ENCODE results near the gene TYMS.
A peak's percentile ranks its signal among the peaks of the same experiment; 100 is the strongest.

Gene TYMS

DNA sequence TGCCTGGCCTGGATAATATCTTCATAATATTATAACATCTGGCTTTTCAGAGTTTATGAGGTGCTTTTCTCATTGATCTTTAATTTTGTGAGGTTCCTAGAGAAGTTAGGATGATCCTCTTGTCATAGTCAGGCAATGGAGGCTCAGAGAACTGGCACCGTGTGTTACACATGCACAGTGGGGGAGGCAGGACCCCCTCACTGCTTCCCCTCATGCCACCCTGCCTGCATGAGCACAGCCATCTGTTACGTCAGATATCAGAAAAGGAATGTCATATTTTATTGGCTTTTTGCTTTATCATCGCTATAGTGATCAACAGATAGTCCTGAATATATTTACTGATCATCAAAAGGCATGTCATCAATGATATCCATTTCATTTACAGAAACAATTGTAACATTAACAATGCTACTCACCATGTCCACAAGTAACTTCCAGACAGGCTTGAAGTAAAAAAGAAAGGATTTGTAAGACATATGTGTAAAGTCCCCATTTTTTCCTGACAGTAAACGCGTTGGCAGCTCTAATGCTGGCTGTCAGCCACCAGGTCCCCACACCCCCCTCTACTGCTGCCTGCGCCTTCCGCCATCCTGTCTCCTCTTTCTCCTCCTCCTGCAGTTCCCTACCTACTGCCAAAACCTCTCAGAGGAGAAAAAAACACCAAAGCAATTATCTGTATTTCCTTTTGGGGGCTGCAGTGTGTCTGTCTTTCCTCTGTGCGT is 36.2 kb downstream of the TYMS start:
- intact Hi-C loops (cut with DNase I), result no loop called here
- DNase-seq, result peak in 3 of 42 donors; percentile 20 to 26 (median 21)

DNA sequence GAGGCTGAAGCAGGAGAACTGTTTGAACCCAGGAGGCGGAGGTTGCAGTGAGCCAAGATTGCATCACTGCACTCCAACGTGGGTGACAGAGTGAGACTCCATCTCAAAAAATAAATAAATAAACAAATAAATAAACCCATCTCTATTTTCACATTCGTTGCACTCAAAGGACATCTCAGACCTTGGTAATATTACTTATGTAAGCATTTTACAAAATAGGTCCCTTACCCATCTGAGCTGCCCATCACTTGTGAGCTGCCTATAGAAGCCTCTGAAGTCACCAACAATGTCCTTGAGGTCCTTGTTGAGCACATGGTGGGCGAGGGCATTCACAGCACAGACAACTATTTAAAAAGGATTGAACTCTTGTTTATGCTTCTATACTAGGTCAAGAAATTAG is 39.6 kb downstream of the TYMS start:
- no peak for DNase-seq
- intact Hi-C loops (cut with DNase I), result no loop called here

DNA sequence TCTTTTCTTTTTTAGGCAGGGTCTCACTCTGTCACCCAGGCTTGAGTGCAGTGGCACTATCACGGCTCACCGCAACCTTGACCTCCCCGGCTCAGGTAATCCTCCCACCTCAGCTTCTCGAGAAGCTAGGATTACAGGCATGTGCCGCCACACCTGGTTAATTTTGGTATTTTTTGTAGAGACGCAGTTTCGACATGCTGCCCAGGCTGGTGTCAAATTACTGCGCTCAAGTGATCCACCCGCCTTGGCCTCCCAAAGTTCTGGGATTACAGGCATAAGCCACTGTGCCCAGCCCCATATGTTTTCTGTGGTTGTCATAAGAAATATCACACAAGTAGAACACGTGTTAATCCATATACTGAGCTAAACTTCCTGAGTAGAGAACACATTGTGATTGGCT is 40.3 kb downstream of the TYMS start:
- DNase-seq, result peak in 3 of 42 donors; percentile 5 to 13 (median 13)
- intact Hi-C loops (cut with DNase I), result no loop called here

DNA sequence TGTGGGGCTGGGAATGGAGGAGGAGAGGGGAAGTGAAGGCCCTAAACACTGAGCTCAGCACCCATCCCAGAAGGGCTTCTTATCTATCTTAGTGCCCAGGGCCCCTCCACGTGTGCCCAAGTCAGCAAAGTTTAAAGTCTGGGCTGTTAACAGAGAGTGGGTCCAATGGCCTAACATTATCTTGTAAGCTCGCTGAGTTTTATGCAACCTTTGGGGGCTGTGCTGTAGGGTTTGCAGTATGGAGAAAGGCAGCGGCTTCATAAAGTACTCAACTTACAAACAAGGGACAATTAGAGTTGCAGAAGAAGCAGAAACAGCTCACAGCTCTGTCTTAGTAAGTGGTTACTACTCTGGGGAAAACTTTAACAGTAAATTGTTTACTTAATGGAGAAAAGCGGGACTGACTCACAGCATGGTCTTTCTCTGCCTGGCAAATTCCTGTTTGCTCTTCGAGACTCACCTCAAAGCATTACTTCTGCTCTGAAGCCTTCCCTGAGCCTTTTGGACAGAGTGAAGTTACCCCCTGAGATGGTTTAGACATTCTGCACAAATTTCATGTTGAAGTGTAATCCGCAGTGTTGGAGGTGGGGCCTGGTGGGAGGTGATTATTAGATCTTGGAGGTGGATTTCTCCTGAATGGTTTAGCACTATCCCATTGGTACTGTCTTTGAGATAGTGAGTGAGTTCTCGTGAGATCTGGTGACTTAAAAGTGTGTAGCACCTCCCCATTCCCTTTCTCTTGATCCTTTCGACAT is 45.9 kb downstream of the TYMS start:
- intact Hi-C loops (cut with DNase I), result no loop called here
- DNase-seq, result peak in 3 of 42 donors; percentile 8 to 37 (median 24)

DNA sequence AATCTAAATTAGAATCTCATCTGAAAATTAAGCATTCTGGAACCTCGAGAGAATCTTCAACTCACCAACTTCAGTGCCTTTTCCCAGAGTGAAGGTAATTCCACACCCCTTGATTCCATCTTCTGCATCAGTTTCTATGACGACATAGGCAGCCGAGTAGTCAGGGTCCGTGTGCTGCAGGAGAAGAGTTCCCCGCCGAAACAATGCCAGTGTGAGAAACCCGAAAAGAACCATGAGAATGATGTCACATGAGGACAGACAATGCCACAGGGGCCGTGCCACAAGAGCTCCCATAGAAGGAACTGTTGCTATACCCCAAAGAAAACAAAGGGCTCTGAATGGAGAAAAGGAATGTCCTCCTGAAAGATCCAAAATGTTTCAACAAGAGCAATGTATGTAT is 49.0 kb downstream of the TYMS start:
- DNase-seq, result peak in 12 of 42 donors; percentile 16 to 71 (median 40)
- intact Hi-C loops (cut with DNase I), result no loop called here

DNA sequence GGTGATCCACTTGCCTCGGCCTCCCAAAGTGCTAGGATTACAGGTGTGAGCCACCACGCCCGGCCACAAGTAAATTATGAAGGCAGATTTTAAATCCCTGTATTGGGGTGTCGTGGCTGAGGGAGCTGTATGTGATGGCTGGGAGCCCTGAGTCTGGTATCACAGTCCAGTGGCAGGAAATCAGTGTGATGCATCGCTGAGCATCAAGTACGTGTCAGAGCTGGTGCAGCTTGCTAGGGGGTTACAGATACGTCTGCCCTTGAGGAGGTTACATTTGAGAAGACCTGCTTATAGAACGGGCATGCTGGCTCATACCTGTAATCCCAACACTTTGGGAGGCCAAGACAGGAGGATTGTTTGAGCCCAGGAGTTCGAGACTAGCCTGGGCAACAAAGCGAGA is 50.6 kb downstream of the TYMS start:
- DNase-seq, result peak in 1 of 42 donors; percentile 35
- intact Hi-C loops (cut with DNase I), result no loop called here

DNA sequence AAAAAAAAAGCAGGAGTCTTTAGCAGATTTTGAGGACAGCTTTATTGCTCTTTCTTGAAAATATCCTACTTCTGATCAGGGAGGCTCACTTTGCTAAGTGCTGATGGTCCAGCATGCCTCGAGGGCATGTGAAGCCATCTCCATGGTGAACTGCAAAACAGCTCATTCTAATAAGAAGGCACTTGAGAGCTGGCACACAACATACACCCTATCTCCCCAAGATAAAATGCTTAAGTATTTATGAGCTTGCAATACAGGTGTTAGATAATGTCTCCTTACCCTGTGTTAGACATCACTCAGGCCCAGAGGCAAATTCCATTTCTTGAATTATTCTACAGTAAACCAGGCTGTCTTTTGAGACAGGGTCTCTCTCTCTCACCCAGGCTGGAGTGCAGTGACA is 52.3 kb downstream of the TYMS start:
- intact Hi-C loops (cut with DNase I), result loop anchor here (10.0 kb wide), 2 partner anchors 55 to 85 kb away; partner anchors contain the start of gene TYMS
- DNase-seq, result peak in 1 of 42 donors; percentile 25

DNA sequence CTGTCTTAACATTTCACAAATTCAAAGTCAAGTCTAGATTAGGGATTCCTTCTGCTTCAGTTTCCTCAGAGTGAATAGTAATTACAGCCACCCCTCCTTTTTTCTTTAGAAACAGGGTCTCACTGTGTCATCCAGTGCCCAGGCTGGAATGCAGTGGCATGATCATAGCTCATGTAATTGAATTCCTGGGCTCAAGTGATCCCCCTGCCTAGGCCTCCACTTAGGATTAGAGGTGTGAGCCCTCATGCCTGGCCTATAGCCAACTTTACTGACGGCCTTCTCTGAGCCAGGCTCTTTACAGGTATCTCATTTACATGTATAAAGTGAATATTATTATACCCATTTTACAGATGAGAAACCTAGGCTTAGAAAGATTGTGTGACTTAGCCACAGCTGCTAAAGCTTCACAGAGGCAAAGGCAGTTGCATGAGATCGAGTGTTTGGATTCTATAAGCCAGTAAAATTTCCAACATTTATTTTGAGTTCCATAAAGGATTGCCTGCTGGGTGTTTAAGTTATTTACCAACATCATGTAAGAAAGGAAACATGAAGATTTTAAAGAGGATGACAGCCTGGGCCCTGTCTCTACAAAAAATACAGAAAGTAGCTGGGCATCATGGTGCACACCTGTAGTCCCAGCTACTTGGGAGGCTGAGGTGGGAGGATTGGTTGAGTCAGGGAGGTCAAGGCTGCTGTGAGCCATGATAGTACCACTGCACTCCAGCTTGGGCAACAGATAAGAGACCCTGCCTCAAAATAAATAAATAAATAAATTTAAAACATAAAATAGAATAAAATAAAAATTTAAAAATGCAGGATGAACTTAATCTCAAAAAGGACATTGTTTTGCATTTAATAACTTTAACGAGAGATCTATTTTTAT is 53.2 kb downstream of the TYMS start:
- intact Hi-C loops (cut with DNase I), result loop anchor here (10.0 kb wide), 2 partner anchors 56 to 86 kb away; partner anchors contain the start of gene TYMS
- peak in 1 of 42 donors; percentile 41 for DNase-seq

DNA sequence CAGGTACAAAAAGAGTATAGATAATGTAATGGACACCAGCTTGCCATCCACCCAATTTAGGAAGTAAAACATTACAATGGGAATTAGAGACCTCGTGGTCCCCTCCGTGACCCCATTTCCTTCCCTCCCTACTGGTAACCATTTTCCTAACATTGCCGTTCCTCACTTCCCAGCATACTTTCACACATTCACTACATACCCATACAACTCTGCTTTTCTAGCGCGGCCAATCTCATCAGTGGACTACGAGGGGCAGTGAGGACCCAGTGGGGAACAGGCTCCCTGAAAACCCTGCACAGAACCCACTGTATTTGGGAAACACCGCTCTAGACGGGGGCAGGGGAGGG is 53.8 kb downstream of the TYMS start:
- intact Hi-C loops (cut with DNase I), result loop anchor here (10.0 kb wide), 2 partner anchors 56 to 86 kb away; partner anchors contain the start of gene TYMS
- peak in 6 of 42 donors; percentile 8 to 57 (median 23) for DNase-seq

DNA sequence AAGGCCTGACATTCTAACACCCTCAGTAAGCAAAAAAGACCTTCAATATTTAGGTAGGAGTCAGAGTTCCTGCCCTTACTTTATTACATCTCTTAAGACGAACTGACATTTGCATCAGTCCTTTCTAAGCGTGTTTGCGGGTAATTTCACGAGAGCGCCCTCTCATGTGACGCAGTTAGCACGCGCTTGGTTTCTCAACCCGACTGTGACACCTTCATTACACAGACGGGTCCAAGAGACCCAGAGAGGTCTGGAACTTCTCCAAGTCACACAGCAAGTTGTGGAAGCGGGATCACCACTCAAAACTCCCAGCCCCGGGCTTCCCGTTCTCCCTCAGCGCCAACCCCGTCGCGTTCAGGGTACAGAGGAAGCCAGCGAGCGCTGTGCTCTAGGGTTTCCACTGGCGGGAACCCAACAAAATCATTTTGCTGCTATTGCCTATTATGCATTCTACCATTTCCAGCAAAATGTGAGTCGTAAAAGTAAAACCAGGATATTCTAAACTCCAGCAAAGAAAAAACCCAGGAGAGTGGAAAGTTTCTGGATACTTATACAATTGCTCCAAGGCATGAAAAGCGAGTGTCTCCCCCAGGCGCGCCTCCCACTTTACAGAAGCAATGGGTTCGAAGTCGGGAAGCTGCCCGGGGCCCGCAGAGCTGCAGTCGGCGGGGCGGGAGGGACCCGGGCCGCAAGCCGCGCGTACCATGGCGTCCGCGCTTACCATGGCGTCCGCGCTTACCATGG is 54.4 kb downstream of the TYMS start:
- intact Hi-C loops (cut with DNase I), result loop anchor here (10.0 kb wide), 2 partner anchors 57 to 87 kb away; partner anchors contain the start of gene TYMS
- peak; percentile 44 to 89 (median 76) for DNase-seq

DNA sequence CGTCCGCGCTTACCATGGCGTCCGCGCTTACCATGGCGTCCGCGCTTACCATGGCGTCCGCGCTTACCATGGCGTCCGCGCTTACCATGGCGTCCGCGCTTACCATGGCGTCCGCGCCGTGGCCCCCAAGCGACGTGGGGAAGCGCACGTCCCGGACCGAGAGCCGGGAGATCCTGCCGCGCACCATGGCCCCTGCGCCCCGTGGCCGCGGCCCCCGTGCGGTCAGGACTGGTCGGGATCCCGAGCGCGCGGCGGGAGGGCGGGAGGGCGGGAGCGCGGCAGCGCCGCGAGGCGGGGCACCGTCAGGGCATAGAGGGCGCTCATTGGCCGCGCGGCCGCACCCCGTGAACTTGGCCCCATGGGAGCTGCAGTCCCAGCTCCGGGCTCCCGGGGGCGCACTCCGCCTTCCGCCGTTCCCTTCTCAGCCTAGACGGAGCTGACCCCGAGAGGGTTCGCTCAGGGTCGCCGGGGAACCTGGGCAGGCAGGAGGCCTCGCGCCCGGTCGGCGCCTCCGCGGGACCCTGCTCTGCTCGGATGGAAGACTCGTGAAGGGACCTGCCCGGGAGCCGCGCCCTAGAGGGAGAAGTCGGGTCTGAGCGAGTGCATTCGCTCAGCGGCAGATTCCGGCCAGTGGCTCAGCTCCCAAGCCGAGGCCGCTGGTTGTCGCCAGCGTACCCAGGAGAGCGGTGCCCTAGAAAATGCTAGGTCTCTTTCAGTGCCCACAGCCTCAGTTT is 55.1 kb downstream of the TYMS start, which contains the start of gene ENOSF1:
ENOSF1 (minus strand) TSS at position 230 of the 734 bp plus-strand sequence; CDS start at position 187, 43 bp downstream.
- intact Hi-C loops (cut with DNase I), result loop anchor here (10.0 kb wide), 2 partner anchors 58 to 88 kb away; partner anchors contain the start of gene TYMS
- DNase-seq, result peak in 41 of 42 donors; percentile 33 to 93 (median 78)

DNA sequence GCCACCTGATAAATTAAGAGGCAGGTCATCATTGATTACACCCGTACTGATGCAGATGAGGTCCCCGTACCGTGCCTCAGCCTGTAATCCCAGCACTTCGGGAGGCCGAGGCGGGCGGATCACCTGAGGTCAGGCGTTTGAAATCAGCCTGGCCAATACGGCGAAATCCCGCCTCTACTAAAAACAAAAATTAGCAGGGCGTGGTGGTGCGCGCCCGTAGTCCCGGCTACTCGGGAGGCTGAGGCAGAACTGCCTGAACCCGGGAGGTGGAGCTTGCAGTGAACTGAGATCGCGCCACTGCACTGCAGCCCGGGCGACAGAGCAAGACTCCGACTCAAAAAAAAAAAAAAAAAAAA is 55.7 kb downstream of the TYMS start:
- intact Hi-C loops (cut with DNase I), result loop anchor here (10.0 kb wide), 2 partner anchors 58 to 88 kb away; partner anchors contain the start of gene TYMS
- no peak for DNase-seq

DNA sequence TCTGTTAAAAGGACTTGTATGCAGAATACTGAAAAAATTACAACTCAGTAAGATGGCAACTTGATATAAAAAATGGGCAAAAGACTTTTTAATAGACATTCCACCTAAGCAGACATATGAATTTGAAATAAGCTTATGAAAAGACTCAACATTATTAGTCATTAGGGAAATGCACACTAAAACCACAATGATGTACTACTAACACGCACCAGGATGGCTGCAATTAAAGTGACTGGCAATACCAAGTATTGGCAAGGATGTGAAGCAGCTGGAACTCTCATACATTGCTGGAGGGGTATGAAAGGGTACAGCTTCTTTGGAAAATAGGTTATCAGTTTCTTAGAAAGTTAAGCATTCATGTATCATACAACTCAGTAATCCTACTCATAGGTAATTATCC is 58.2 kb downstream of the TYMS start:
- DNase-seq, result no peak
- intact Hi-C loops (cut with DNase I), result loop anchor here (10.0 kb wide), 2 partner anchors 61 to 91 kb away; partner anchors contain the start of gene TYMS

DNA sequence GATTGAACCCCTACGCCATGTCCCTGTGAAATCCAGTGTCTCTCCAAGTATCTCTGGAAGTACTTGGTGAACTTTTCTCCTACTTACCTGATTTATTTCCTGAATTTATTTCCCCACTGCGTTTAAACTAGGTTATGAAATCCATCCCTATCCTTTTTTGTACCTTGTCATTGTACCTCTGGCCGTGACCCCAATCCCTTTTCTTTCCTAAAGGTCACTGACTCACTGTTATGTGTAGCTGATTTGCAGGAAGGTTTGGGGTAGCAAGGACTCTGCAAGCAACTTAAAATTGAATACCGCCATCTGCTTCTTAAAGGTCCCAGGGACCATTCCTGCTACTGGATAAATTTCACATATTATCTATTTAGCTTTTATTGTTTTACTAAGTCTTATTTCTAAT is 59.5 kb downstream of the TYMS start:
- intact Hi-C loops (cut with DNase I), result loop anchor here (10.0 kb wide), 2 partner anchors 62 to 92 kb away; partner anchors contain the start of gene TYMS
- no peak for DNase-seq
